PC-3 (cell line): ENCODE measurements around the gene SDK1. TPM values are rescaled to one million over a fixed set of nuclear protein-coding genes. Genes with fewer than 3 reads are reported as not detected.
"Not testable (repeated sequence)": the region's sequence is repeated elsewhere in the genome, so short reads cannot be mapped to it uniquely, and the experiment has no call there.

Source experiments
- ATAC-seq: fragments of 200-7000 bp; cut with Tn5 transposase; 2 replicates; pipeline ENCODE4 v1.9.1; 2020; ENCODE audit warnings: mild to moderate bottlenecking, moderate library complexity
- BruUV-seq: library from RNA; stranded (reverse); fragments of 400-500 nt; replicated peaks from 2 replicates; lab custom pipeline; 2021; lab: Mats Ljungman, UMichigan
- CTCF ChIA-PET: fragments of 300-600 bp; sonication (Branson Sonifier 250); formaldehyde crosslinking; loops from one replicate; lab custom pipeline; 2022; ENCODE audit warnings: antibody characterized with exemption; lab: Charles Lee
- POLR2A ChIA-PET: fragments of 300-600 bp; sonication (Branson Sonifier 250); formaldehyde crosslinking; loops from one replicate; lab custom pipeline; 2022; ENCODE audit warnings: antibody characterized with exemption; ENCODE audit not compliant: unreplicated experiment; lab: Charles Lee
- DNase-seq: peaks from one replicate; pipeline ENCODE4 v3.0.0-alpha.2; 2015
- H2AFZ ChIP-seq: fragments of 300-600 bp; sonication (generic); 2 replicates; pipeline ENCODE4 v1.6.0; 2016; ENCODE audit warnings: antibody characterized with exemption, low read length
- H3F3A ChIP-seq: fragments of 300-600 bp; sonication (generic); one replicate; pipeline ENCODE4 v1.6.0; 2017; ENCODE audit warnings: antibody characterized with exemption, low read length, control low read depth, mild to moderate bottlenecking; ENCODE audit not compliant: unreplicated experiment
- H3K27ac ChIP-seq: fragments of 300-600 bp; sonication (generic); 2 replicates; pipeline ENCODE4 v1.5.1; 2016; ENCODE audit warnings: mild to moderate bottlenecking, low read length
- H3K27me3 ChIP-seq: fragments of 300-600 bp; sonication (generic); 2 replicates; pipeline ENCODE4 v1.6.1; 2016; ENCODE audit warnings: low read length, mixed read lengths
- H3K36me3 ChIP-seq: fragments of 300-600 bp; sonication (generic); 2 replicates; pipeline ENCODE4 v1.6.1; 2016; ENCODE audit warnings: low read depth, mixed run types, low read length, mixed read lengths
- H3K4me1 ChIP-seq: fragments of 300-600 bp; sonication (generic); 2 replicates; pipeline ENCODE4 v1.5.1; 2016; ENCODE audit warnings: low read length; ENCODE audit not compliant: insufficient read depth
- H3K4me2 ChIP-seq: fragments of 300-600 bp; sonication (generic); 2 replicates; pipeline ENCODE4 v1.6.0; 2016; ENCODE audit warnings: low read length
- H3K4me3 ChIP-seq: fragments of 300-600 bp; sonication (generic); 2 replicates; pipeline ENCODE4 v1.5.1; 2016; ENCODE audit warnings: mild to moderate bottlenecking, low read length, mixed read lengths
- H3K79me2 ChIP-seq: fragments of 300-600 bp; sonication (generic); 2 replicates; pipeline ENCODE4 v1.6.1; 2017; ENCODE audit warnings: low read length, mixed read lengths
- H3K9ac ChIP-seq: fragments of 300-600 bp; sonication (generic); 2 replicates; pipeline ENCODE4 v1.6.0; 2016; ENCODE audit warnings: mild to moderate bottlenecking, low read length
- H3K9me2 ChIP-seq: fragments of 300-600 bp; sonication (generic); replicated peaks from 2 replicates; pipeline ENCODE4 v1.6.1; 2016; ENCODE audit warnings: mixed run types, low read length, mixed read lengths
- H3K9me3 ChIP-seq: fragments of 300-600 bp; sonication (generic); 2 replicates; pipeline ENCODE4 v1.6.1; 2016; ENCODE audit warnings: low read length, mixed read lengths
- H4K20me1 ChIP-seq: fragments of 300-600 bp; sonication (generic); 2 replicates; pipeline ENCODE4 v1.6.1; 2016; ENCODE audit warnings: low read length, mixed read lengths
- EZH2 ChIP-seq: fragments of 300-600 bp; sonication (generic); IDR thresholded peaks from one replicate; pipeline ENCODE4 v1.6.1; 2017; ENCODE audit warnings: antibody characterized with exemption, mild to moderate bottlenecking, low read length; ENCODE audit not compliant: unreplicated experiment
- EZH2phosphoT487 ChIP-seq: fragments of 300-600 bp; sonication (generic); IDR thresholded peaks from 2 replicates; pipeline ENCODE4 v1.6.1; 2018; ENCODE audit warnings: mild to moderate bottlenecking, antibody characterized with exemption, low read length, borderline replicate concordance
- intact Hi-C: fragments of 100-400 bp; cut with micrococcal nuclease; formaldehyde crosslinking; loops from 2 replicates; pipeline ENCODE4 v1.9.0; 2023
- total RNA-seq: library from RNA; depleted of rRNA; stranded (reverse); fragments of >200 nt; gene quantifications from 2 replicates; pipeline ENCODE4 v1.2.3, GENCODE V29; 2014
- TF ChIP-seq, protein P1 (sequence below): fragments of 300-600 bp; sonication (generic); conservative IDR thresholded peaks from 2 replicates; pipeline ENCODE4 v1.5.1; 2017; ENCODE audit warnings: antibody characterized with exemption, low read depth, mild to moderate bottlenecking, low read length

Gene SDK1
- total RNA-seq, 1 experiment from 2014 or later: 2.8 TPM

DNA sequence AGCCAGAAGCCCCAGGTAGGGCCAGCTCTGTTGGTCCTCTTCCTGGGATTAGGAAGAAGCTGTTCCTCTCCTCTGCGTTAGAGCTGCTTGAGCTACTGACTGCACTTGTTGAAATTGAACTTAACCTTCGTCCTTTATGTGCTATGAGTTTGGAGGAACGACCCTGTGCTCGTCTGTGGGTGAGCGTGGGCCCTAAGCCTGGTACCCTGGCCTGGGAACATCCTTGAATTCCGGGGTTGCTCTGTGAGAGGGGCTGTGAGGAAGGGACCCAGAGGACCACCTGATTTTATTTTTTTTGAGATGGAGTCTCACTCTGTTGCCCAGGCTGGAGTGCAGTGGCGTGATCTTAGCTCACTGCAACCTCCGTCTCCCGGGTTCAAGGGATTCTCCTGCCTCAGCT, 933.8 kb downstream of the SDK1 start:
- Histone ChIP-seq H3K4me1 (no peaks in the 10 kb centered on the region), H3K79me2 (no peaks in the 10 kb centered on the region), H4K20me1 (no peaks in the 10 kb centered on the region), H3K4me2 (no peak overlapping the region), H3K4me3 (no peak overlapping the region), H3K36me3 (no peaks in the 10 kb centered on the region), H3K27me3 (no peaks in the 10 kb centered on the region), H3F3A (no peaks in the 10 kb centered on the region), H3K9ac (no peak overlapping the region), H3K9me2 (no peaks in the 10 kb centered on the region), H2AFZ (no peak overlapping the region), H3K27ac (no peak overlapping the region), H3K9me3 (no peaks in the 10 kb centered on the region)
- ChIA-PET CTCF (no interaction called here), POLR2A (no interaction called here)
- DNase-seq (no peak), ATAC-seq (no peak)
- no TSS peak for BruUV-seq
- TF ChIP-seq, protein P1, sequence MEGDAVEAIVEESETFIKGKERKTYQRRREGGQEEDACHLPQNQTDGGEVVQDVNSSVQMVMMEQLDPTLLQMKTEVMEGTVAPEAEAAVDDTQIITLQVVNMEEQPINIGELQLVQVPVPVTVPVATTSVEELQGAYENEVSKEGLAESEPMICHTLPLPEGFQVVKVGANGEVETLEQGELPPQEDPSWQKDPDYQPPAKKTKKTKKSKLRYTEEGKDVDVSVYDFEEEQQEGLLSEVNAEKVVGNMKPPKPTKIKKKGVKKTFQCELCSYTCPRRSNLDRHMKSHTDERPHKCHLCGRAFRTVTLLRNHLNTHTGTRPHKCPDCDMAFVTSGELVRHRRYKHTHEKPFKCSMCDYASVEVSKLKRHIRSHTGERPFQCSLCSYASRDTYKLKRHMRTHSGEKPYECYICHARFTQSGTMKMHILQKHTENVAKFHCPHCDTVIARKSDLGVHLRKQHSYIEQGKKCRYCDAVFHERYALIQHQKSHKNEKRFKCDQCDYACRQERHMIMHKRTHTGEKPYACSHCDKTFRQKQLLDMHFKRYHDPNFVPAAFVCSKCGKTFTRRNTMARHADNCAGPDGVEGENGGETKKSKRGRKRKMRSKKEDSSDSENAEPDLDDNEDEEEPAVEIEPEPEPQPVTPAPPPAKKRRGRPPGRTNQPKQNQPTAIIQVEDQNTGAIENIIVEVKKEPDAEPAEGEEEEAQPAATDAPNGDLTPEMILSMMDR: no peak
- TF ChIP-seq EZH2phosphoT487: no peak
- TF ChIP-seq EZH2: no peak
- intact Hi-C loops: no loop called here

DNA sequence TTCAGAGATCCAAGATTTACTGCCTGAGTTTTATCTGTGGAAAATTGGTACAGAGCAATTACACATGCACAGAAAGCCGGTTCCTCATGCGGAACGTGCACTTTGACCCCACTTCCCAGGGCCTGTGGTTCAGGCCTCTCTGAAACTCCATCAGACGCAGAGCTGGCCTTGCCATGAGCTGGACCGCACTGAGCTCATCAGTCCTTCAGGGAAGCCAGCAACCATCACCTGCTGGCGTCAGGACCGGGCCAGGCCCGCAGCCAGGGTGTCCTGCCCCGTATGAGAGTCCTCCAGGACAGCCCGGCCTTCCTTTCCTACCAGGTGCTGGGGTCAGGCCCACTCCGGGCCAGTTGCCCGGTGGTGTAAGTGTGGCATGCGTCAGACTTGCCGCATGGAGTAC, 934.5 kb downstream of the SDK1 start:
- CTCF ChIA-PET: no interaction called here
- no peak for DNase-seq
- H3K9ac ChIP-seq: no peak overlapping the region

GRCh38 chr7:4236389-4236788, 935.3 kb downstream of the SDK1 start:
- Histone ChIP-seq H3K4me1 (no peaks in the 10 kb centered on the region), H4K20me1 (no peaks in the 10 kb centered on the region), H3K4me3 (no peak overlapping the region), H3K9me2 (no peaks in the 10 kb centered on the region), H3K27ac (no peak overlapping the region), H3K79me2 (no peaks in the 10 kb centered on the region), H2AFZ (no peak overlapping the region), H3K36me3 (no peaks in the 10 kb centered on the region), H3F3A (no peaks in the 10 kb centered on the region), H3K9ac (no peak overlapping the region), H3K4me2 (no peak overlapping the region), H3K9me3 (no peaks in the 10 kb centered on the region), H3K27me3 (no peaks in the 10 kb centered on the region)
- DNase-seq (no peak), ATAC-seq (no peak)
- BruUV-seq: no TSS peak
- POLR2A ChIA-PET: no interaction called here
- CTCF ChIA-PET: no interaction called here
- intact Hi-C loops: no loop called here
- TF ChIP-seq EZH2 (no peak), EZH2phosphoT487 (no peak)
- TF ChIP-seq, protein P1: no peak

More for the DNA sequence above, 934.5 kb downstream of the SDK1 start:
- H3K4me1 ChIP-seq: no peaks in the 10 kb centered on the region
- H4K20me1 ChIP-seq: no peaks in the 10 kb centered on the region
- no peaks in the 10 kb centered on the region for H3K27me3 ChIP-seq
- H3K4me2 ChIP-seq: no peak overlapping the region
- no peak overlapping the region for H2AFZ ChIP-seq
- no peaks in the 10 kb centered on the region for H3K79me2 ChIP-seq
- no peak overlapping the region for H3K4me3 ChIP-seq
- H3K9me3 ChIP-seq: no peaks in the 10 kb centered on the region
- POLR2A ChIA-PET: no interaction called here
- no peak for ATAC-seq
- no peaks in the 10 kb centered on the region for H3K36me3 ChIP-seq
- BruUV-seq: no TSS peak
- no peaks in the 10 kb centered on the region for H3F3A ChIP-seq
- intact Hi-C loops: no loop called here
- no peak for TF ChIP-seq EZH2phosphoT487
- TF ChIP-seq, protein P1: no peak
- no peak for TF ChIP-seq EZH2
- H3K9me2 ChIP-seq: no peaks in the 10 kb centered on the region
- no peak overlapping the region for H3K27ac ChIP-seq

GRCh38 chr7:4236873-4237272, 935.8 kb downstream of the SDK1 start:
- POLR2A ChIA-PET, H3K9ac ChIP-seq, H3K4me1 ChIP-seq, H3K9me2 ChIP-seq, H3K79me2 ChIP-seq, DNase-seq, H3K4me2 ChIP-seq, H3K9me3 ChIP-seq, H3K4me3 ChIP-seq, H3F3A ChIP-seq, ATAC-seq, H3K27me3 ChIP-seq, CTCF ChIA-PET, BruUV-seq, intact Hi-C loops, H2AFZ ChIP-seq, H3K36me3 ChIP-seq, H4K20me1 ChIP-seq, H3K27ac ChIP-seq: not testable (repeated sequence)
